Activated naive CD4-positive, alpha-beta T cell treated with Interleukin-2 at 50 U/mL for 16 hours (primary cell): ENCODE measurements around the gene PHETA1.

Experiments
- DNase-seq: peaks from one replicate; pipeline ENCODE4 v3.0.0-alpha.2; 2020

Gene PHETA1

DNA sequence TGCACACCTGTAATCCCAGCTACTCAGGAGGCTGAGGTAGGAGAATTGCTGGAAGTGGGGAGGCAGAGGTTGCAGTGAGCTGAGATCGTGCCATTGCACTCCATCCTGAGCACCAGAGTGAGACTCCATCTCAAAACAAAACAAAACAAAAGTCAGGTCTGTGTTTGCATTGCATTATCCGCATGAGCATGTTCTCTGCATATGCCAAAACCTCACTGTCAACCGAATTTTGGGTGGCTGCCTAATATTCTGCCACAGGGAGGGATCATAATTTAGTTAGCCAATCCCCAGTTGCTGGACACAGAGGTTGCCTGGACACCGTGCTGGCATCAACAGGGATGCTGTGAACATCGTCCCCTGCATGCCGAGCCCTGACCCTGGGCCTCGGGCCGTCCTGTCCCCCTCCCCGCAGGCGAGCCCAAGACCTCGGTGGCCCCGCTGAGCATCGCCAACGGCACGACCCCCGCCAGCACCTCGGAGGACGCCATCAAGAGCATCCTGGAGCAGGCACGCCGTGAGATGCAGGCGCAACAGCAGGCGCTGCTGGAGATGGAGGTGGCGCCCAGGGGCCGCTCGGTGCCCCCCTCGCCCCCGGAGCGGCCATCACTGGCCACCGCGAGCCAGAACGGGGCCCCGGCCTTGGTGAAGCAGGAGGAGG lies 49.2 kb downstream of the PHETA1 start:
- DNase-seq, result no peak

DNA sequence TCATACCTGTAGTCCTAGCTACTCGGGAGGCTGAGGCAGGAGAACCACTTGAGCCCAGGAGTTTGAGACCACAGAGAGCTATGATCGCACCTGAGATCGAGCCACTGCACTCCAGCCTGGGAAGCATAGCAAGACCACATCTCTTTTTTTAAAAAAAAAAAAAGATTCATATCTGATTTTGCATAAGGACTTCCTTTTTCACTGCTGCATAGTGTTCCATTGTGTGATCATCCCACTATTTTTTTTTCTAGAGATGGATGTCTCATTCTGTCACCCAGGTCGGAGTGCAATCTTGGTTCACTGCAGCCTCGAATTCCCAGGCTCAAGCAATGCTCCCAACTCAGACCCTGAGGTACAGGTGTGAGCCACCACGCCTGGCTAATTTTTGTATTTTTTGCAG lies 50.4 kb downstream of the PHETA1 start:
- DNase-seq, result no peak

DNA sequence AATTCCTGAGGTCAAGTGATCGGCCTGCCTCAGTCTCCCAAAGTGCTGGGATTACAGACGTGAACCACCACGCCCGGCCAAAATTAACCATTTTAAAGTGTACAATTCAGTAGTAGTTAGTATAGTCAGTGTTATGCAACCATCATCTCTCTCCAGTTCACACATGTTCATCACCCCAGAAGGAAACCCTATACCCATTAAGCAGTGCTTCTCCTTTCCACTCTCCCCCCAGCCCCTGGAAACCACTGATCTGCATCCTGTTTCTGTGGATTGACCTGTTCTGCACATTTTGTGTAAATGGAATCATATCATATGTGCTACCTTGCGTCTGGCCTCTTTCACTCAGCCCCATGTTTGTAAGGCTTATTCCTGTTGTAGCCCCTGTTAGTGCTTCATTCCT lies 52.2 kb downstream of the PHETA1 start:
- no peak for DNase-seq

DNA sequence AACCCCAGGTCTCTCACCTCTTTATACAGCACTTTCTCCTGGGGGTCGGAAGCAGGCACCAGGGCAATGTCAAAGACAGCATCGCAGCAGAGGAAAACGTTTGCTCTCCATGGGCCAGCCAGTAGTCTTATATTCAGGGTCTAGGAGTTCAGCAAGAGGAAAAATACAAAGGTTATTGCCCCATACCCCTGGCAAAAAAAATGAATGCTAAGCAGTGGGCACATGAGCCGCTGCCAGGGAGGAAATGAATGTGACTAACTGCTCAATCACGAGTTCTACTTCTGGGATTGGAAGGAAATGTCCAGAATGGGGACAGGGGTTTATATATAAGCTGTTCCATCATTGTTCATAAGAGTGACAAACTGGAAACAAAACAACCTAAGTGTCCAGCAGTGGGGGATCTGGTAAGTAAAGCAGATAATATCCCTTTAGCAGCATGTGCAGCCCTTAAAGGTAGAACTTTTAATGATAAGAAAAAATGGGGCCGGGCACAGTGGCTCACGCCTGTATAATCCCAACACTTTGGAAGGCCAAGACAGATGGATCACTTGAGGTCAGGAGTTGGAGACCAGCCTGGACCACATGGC lies 53.8 kb downstream of the PHETA1 start:
- no peak for DNase-seq

DNA sequence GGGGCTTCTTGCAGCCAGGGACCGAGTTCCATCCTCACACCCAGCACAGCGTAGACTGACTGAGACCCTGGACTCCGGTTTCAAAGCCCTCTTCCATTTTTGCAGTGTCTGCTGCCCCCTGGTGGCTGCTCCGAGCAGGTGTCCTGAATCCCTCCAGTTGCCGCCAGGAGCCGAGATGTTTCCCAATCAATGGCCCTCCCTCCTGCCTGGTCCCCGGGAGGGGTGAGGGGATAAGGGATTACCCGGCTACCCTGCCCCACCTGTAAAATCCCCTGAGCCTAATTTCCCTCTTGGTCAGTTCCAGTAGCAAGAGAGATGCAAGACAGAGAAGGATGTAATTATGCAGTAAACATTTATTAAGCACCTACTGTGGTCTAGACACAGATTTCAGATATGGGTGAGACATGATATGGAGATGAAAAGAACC lies 55.0 kb downstream of the PHETA1 start:
- peak; percentile 75 for DNase-seq

DNA sequence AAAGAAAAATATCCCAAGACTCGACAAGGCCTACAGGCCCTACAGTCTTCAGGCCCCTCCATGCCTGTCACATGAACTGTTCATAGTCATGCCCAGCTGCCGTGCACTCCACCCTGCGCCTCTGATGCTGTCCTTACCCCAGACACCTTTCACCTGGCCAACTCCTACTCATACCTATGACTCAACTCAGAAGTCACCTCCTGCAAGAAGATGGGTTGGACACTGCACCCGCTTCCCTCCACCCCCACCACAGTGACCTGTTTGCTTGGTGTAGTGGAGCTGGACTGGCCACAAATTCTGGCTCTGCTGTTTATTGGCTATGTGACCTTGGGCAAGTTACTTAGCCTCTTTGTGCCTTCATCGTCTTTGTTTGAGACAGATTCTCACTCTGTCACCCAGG lies 56.2 kb downstream of the PHETA1 start:
- DNase-seq, result no peak

DNA sequence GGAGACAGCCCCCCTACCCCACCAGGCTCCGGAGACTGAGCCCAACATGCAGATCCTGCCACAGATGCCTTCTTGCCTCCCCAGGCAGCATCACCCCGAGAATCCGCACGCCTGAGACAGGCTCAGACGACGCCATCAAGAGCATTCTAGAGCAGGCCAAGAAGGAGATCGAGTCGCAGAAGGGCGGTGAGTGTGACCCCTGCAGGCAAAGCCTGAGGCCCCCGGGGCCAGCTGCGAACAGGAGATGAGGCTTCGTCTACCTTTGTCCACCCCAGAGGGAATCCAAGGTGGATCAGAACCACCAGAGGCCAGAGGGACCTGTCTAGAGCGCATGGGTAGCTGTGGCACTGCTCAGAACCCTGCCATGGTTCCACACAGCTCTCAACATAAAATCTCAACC lies 56.9 kb downstream of the PHETA1 start:
- DNase-seq, result no peak

DNA sequence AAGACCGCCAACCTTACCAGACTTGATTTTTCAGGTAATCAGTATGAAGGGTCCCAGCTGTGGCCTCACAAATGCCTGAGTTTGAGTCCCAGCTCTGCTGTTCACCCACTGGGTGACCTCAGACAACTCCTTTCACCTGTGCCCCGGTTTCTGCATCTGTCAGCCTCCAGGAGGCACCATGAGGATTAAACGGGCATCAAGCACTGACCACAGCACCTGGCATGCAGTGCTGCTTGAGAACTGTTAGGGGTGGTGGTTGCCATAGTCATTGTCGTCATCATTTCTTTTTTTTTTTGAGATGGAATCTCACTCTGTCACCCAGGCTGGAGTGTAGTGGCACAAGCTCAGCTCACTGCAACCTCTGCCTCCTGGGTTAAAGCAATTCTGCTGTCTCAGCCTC lies 57.9 kb downstream of the PHETA1 start:
- DNase-seq, result no peak
